Epithelial cell of esophagus (primary cell): ENCODE data around the gene STARD3NL.
"Not testable (repeated sequence)": the region's sequence is repeated elsewhere in the genome, so short reads cannot be mapped to it uniquely, and the experiment has no call there.

ENCODE experiments used
- DNase-seq: peaks from one replicate; pipeline ENCODE4 v3.0.0; 2010; ENCODE audit warnings: low read depth
- H3K4me3 ChIP-seq: 2 replicates; pipeline ENCODE4 v1.5.1; 2011; ENCODE audit warnings: mild to moderate bottlenecking, low read length, control low read depth
- TF ChIP-seq, protein P1 (sequence below): IDR thresholded peaks from 2 replicates; pipeline ENCODE4 v1.5.1; 2011; ENCODE audit warnings: low read depth, mild to moderate bottlenecking, low read length, control low read depth, inconsistent platforms; ENCODE audit not compliant: insufficient read depth; ENCODE audit errors: missing control alignments

The STARD3NL gene

DNA sequence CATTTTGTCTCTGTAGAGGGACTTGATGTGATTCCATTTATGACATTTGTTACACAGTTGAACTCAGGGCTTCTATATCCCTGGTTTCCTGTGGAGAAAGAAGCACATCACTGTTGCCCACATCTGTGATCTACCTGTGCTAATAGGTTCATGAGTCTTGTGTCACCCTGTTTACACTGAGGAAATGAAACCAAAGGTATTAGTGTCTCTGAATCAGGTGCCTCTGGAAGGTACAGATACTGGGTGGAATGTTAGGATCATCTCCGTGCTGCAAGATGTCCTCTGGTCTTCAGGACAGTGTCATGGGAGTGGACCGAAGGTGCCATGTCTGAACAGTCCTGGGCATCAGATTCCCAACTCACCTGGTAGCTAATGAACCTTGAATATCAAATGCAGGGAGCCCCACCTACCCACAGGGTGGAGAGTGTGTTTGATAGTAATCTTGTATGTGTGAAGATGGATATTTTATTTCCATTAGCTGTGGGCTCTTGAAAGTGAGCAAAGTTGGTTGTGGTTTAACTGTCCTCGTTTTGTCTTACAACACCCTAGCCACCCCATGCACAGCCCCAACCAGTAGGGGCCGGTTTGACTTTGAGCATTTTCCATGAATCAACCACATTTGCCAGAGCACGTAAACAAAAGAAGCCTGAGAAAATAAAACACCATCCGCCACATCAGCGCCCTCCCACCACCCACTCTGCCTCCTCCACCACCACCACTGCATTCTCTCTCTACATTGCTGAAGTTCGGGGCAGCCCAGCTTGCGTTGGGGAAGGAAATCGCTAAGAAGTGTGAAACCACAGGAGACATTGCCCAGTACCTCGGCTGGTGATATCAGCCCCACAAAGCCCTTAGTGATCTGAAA is 54.7 kb downstream of the STARD3NL start:
- no peak for DNase-seq
- TF ChIP-seq, protein P1, sequence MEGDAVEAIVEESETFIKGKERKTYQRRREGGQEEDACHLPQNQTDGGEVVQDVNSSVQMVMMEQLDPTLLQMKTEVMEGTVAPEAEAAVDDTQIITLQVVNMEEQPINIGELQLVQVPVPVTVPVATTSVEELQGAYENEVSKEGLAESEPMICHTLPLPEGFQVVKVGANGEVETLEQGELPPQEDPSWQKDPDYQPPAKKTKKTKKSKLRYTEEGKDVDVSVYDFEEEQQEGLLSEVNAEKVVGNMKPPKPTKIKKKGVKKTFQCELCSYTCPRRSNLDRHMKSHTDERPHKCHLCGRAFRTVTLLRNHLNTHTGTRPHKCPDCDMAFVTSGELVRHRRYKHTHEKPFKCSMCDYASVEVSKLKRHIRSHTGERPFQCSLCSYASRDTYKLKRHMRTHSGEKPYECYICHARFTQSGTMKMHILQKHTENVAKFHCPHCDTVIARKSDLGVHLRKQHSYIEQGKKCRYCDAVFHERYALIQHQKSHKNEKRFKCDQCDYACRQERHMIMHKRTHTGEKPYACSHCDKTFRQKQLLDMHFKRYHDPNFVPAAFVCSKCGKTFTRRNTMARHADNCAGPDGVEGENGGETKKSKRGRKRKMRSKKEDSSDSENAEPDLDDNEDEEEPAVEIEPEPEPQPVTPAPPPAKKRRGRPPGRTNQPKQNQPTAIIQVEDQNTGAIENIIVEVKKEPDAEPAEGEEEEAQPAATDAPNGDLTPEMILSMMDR, result no peak

DNA sequence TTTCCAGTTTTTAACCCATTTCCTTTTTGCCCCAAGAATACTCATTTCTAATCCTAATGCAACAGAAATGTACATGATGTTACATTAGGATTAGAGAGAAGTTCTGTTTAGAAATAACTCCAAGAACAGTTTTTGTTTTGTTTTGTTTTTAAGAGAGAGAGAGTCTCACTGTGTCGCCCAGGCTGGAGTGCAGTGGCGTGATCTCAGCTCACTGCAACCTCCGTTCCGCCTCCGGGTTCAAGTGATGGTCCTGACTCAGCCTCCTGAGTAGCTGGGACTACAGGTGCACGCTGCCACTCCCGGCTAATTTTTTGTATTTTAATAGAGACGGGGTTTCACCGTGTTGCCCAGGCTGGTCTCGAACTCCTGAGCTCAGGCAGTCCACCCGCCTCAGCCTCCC is 56.7 kb downstream of the STARD3NL start:
- not testable (repeated sequence) for DNase-seq, H3K4me3 ChIP-seq

More for the DNA sequence above, 54.7 kb downstream of the STARD3NL start:
- no peak overlapping the region for H3K4me3 ChIP-seq

DNA sequence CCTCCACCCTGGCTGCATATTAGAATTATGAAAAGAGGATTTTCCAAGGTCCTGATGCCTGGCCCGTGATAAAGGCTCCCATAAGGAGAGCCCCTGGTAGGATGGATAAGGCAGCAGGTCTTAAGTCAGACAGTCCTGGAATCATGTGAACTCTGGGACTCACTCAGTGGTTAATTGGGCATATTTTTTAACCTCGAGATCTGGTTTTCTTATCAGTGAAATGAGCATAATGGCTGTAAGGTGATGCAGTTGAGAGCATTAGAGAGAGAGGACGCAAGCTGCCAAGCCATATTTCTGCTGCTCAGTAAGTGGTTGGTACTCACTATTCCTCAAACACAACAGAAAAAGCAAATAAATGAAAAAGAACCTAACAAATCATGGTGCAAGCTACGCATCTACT is 57.6 kb downstream of the STARD3NL start:
- TF ChIP-seq, protein P1, result no peak
- H3K4me3 ChIP-seq, result no peak overlapping the region
- DNase-seq, result no peak

DNA sequence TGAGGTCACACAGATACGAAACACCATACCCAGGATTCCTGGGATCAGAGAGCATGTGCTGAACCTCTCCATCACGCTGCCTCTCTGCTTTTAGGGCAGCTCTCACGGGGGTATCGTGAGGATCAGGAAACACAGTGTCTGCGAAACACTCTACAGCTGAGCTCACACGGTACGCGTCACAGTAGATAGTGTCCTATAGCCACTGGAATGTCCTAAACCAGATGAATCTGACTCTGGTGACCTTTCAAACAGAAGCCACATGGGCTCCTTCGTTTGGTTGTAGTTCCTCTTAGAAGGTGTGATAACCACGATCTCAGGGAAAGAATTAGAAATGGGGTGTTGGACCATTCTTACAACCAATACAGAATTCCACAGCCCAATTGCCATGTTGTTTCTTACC is 61.1 kb downstream of the STARD3NL start:
- H3K4me3 ChIP-seq, DNase-seq: not testable (repeated sequence)

DNA sequence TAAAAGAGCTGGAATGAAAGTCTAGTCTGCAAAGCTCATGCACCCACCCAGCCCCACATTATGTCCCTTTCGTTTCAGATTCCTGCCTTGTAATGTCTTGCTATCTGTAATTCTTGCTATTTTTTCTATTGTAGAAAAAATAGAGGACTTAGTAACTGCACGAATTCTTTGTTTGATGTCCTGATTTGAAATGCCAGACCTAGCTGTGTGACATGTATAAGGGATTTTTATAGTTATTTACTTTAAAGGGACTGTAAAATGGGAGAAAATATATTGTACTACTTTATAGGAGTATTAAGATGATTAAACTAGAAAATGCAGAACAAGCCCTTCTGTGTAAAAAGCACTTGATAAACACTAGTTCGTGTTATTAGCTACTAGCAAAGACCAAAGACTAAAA is 63.0 kb downstream of the STARD3NL start:
- TF ChIP-seq, protein P1, result no peak

DNA sequence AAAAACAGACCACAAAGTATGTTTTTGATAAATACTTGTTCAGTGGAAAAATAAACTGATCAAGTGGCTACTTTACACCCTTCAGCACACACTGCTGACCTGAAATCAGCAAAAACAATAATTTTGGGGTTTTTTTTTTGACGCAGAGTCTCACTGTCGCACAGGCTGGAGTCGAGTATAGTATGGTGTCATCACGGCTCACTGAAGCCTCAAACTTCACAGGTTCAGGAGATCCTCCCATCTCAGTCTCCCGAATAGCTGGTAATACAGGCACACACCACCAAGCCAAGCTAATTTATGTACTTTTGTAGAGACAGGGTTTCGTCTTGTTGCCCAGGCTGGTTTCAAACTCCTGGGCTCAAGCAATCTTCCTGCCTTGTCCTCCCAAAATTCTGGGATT is 64.8 kb downstream of the STARD3NL start:
- TF ChIP-seq, protein P1, result no peak
- H3K4me3 ChIP-seq, result no peak overlapping the region
- DNase-seq, result no peak

More for the DNA sequence above, 63.0 kb downstream of the STARD3NL start:
- no peak overlapping the region for H3K4me3 ChIP-seq
- DNase-seq, result no peak

DNA sequence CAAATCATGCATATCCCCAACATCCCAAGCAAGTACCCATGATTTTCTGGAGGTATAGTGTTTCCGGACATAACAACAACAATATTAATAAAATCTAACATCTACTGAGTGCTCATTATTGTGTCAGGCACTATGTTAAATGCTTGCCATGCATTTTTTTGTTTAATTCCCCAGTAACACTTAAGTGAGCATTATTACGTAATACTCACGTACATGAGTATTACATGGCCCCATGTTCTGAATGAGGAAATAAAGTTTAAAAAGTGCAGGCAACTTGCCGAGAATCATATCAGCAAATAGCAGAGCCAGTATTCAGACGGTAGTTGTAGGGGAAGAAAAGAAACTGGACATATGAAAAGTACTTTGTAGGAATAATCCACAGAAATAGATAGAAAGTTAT is 65.3 kb downstream of the STARD3NL start:
- DNase-seq, result peak; percentile 2
- H3K4me3 ChIP-seq, result not testable (repeated sequence)

DNA sequence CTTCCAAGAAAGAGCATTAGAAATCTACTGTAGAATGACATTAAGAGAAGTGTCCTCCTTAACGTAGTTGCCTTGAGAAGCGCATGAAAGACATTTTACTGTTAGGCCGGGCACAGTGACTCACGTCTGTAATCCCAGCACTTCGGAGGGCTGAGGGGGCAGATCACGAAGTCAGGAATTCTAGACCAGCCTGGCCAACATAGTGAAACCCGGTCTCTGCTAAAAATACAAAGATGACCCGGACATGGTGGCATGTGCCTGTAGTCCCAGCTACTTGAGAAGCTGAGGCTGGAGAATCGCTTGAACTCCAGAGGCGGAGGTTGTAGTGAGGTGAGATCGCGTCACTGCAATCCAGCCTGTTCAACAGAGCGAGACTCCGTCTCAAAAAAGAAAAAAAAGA is 66.5 kb downstream of the STARD3NL start:
- TF ChIP-seq, protein P1, result no peak
- no peak overlapping the region for H3K4me3 ChIP-seq
- DNase-seq, result no peak
